Measurements from ENCODE around the gene WDR83.

The WDR83 gene

GRCh38 chr19:12656899-12657571, 9.6 kb upstream of the WDR83 start:
- FAIRE-seq = no peak
- DNase-seq (ENCODE audit: insufficient read length, low spot score) = no peak
- TF ChIP-seq, protein P1, sequence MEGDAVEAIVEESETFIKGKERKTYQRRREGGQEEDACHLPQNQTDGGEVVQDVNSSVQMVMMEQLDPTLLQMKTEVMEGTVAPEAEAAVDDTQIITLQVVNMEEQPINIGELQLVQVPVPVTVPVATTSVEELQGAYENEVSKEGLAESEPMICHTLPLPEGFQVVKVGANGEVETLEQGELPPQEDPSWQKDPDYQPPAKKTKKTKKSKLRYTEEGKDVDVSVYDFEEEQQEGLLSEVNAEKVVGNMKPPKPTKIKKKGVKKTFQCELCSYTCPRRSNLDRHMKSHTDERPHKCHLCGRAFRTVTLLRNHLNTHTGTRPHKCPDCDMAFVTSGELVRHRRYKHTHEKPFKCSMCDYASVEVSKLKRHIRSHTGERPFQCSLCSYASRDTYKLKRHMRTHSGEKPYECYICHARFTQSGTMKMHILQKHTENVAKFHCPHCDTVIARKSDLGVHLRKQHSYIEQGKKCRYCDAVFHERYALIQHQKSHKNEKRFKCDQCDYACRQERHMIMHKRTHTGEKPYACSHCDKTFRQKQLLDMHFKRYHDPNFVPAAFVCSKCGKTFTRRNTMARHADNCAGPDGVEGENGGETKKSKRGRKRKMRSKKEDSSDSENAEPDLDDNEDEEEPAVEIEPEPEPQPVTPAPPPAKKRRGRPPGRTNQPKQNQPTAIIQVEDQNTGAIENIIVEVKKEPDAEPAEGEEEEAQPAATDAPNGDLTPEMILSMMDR (IDR thresholded peaks at IDR 0.05; ENCODE audit: insufficient read depth, missing control alignments) = no peak

GRCh38 chr19:12657966-12658365, 8.6 kb upstream of the WDR83 start:
- TF ChIP-seq, protein P1 (IDR thresholded peaks at IDR 0.05; ENCODE audit: insufficient read depth, missing control alignments) = no peak
- FAIRE-seq = no peak
- no peak for DNase-seq (ENCODE audit: insufficient read length, low spot score)

DNA sequence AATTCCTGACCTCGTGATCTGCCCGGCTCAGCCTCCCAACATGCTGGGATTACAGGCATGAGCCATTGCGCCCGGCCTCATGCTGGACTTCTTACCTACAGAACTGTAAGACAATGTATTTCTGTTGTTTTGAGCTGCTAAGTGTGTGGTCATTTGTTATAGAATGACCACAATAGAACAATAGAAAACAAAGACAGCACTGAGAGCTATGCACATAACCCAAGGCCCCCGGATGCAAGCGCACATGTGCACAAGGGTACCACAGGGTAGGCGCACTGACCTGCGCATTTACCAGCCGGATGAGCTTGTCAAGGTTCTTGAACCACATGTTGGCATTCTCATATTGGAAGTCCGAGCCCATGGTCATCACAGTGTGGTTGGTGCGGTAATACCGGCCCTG, 5.6 kb upstream of the WDR83 start:
- TF ChIP-seq, protein P1 (IDR thresholded peaks at IDR 0.05; ENCODE audit: insufficient read depth, missing control alignments) = no peak
- DNase-seq (ENCODE audit: insufficient read length, low spot score) (no peak), FAIRE-seq (no peak)

DNA sequence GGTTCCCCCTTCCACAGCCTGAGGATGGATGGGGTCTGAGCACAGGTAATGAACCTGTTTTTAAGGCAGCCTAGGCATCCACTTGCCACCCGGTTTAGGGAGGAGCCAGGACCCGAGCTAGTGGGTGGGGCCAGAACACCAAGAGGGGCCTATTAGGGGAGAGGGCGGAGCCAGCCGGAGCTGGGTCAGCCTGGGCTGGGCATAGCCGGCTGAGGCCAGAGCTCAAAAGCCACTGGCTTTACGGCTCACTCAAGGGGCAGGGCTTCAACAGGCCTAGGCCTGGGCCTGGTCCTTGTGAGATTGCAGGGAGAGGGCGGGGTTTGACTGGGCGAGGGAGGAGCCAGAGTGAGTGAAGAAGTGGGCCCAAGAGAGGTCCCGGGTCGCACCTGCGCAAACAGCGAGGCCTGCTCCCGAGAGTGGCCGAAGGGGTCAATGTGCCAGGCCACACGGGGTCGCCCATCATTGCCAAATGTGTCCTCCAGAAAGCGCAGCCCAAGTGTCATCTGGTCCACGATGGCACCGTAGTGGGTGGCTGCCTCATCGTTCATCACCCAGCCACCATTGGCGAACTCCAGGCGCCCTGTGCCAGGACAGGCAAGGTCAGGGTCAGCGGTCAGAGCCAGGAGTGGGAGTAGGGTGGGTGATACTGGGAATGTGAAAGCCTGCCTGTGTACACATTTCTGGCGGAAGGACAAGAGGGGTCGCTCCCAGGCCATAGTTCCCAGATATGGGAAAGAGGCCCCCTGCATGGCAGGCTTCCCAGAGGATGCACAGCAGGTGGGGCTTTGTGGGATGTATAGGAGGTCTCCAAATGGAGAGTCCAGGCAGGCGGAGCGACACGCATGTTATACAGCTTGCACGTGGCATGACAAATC, 2.0 kb upstream of the WDR83 start:
- TF ChIP-seq, protein P1 (IDR thresholded peaks at IDR 0.05; ENCODE audit: insufficient read depth, missing control alignments) = no peak
- DNase-seq (ENCODE audit: insufficient read length, low spot score) (no peak), FAIRE-seq (no peak)

GRCh38 chr19:12665281-12665573, 1.4 kb upstream of the WDR83 start:
- TF ChIP-seq, protein P1 (IDR thresholded peaks at IDR 0.05; ENCODE audit: insufficient read depth, missing control alignments) = no peak
- FAIRE-seq (no peak), DNase-seq (ENCODE audit: insufficient read length, low spot score) (no peak)

DNA sequence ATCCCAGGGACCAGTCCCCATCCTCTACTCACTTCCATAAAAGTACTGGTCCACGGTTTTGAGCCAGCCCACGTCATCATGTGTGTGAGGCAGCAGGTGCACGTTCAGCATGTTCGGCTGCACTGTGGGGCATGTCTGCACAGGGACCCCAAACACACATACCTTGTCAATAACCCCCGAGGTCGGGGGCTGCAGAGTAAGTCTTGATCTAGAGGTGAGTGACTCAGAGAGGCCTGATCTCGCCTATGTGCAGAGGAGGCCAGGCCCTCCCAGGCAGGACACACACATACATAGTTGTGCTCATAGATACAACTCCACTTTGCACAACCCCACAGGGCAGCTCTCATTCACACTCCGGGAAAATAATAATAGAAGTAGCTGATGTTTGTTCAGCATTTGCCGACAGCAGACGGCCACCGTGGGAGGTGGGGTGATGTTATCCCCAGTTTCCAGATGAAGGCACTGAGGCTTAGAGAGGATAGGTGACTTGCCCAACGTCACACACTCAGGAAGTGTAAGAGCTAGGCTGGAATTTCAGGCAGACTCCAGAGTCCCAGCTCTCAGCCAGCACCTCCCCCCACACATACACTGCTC, 839 bp upstream of the WDR83 start:
- TF ChIP-seq, protein P1 (IDR thresholded peaks at IDR 0.05; ENCODE audit: insufficient read depth, missing control alignments) = no peak
- FAIRE-seq (no peak), DNase-seq (ENCODE audit: insufficient read length, low spot score) (no peak)

Measured in D721Med (cell line).